ENCODE data around the gene DOCK11. TPM values are rescaled to one million over a fixed set of nuclear protein-coding genes. Genes with fewer than 3 reads are reported as not detected.

The DOCK11 gene
- total and polyA plus RNA-seq, 12 donors, result 1.3 to 9.4 (median 3.0) TPM

GRCh38 chrX:118654331-118654730 lies 158.7 kb downstream of the DOCK11 start:
- no peak for TF ChIP-seq CTCF (IDR thresholded peaks at IDR 0.05)
- no peak for DNase-seq
- no peak for ATAC-seq
- peaks cover 0 to 9% (median 0%) of the 10 kb centered on the region in 7 donors for H3K27me3 ChIP-seq
- intact Hi-C loops (cut with DNase I), result no loop called here
- H3K4me1 ChIP-seq, result peaks cover 0 to 6% (median 0%) of the 10 kb centered on the region in 9 donors
- no peaks in the 10 kb centered on the region for H3K9me3 ChIP-seq
- peaks cover 0 to 41% (median 0%) of the 10 kb centered on the region in 9 donors for H3K36me3 ChIP-seq
- H3K4me3 ChIP-seq, result no peak overlapping the region
- H3K27ac ChIP-seq, result no peak overlapping the region
- 91 to 93% methylated on average over 3 of the region's 3 CpGs for WGBS, 2 donors

GRCh38 chrX:118655561-118656246 lies 160.1 kb downstream of the DOCK11 start:
- DNase-seq (no peak), ATAC-seq (no peak)
- 78 to 79% methylated on average over 4 of the region's 4 CpGs for WGBS, 2 donors
- intact Hi-C loops (cut with DNase I), result no loop called here
- TF ChIP-seq CTCF (IDR thresholded peaks at IDR 0.05), result no peak
- Histone ChIP-seq H3K27me3 (peaks cover 0 to 9% (median 0%) of the 10 kb centered on the region in 7 donors), H3K9me3 (no peaks in the 10 kb centered on the region), H3K27ac (no peak overlapping the region), H3K4me3 (no peak overlapping the region), H3K4me1 (peaks cover 0 to 6% (median 0%) of the 10 kb centered on the region in 9 donors), H3K36me3 (peaks cover 0 to 37% (median 0%) of the 10 kb centered on the region in 9 donors)

- no peak overlapping the region for H3K4me3 ChIP-seq
- WGBS, 2 donors, result 92 to 94% methylated on average over 3 of the region's 3 CpGs
- ATAC-seq, result no peak
- TF ChIP-seq CTCF (IDR thresholded peaks at IDR 0.05), result no peak
- H3K27ac ChIP-seq, result no peak overlapping the region
- DNase-seq, result no peak
- H3K27me3 ChIP-seq, result peaks cover 0 to 9% (median 0%) of the 10 kb centered on the region in 7 donors
- H3K4me1 ChIP-seq, result peaks cover 0 to 6% (median 0%) of the 10 kb centered on the region in 9 donors
- H3K9me3 ChIP-seq, result no peaks in the 10 kb centered on the region
- H3K36me3 ChIP-seq, result peaks cover 0 to 53% (median 0%) of the 10 kb centered on the region in 9 donors
- intact Hi-C loops (cut with DNase I), result no loop called here
Observed at GRCh38 chrX:118657413-118657812, 161.8 kb downstream of the DOCK11 start.

GRCh38 chrX:118660085-118660484 lies 164.5 kb downstream of the DOCK11 start:
- 69 to 72% methylated on average over 2 of the region's 2 CpGs for WGBS, 2 donors
- Histone ChIP-seq H3K4me1 (no peaks in the 10 kb centered on the region), H3K27ac (no peak overlapping the region), H3K9me3 (no peaks in the 10 kb centered on the region), H3K27me3 (peaks cover 0 to 9% (median 0%) of the 10 kb centered on the region in 7 donors), H3K36me3 (peaks cover 0 to 72% (median 0%) of the 10 kb centered on the region in 9 donors), H3K4me3 (no peak overlapping the region)
- ATAC-seq (no peak), DNase-seq (no peak)
- intact Hi-C loops (cut with DNase I), result no loop called here
- no peak for TF ChIP-seq CTCF (IDR thresholded peaks at IDR 0.05)

All from heart right ventricle (tissue), 16 donors.